ENCODE results near the gene ZFP92.

- TF ChIP-seq ZZZ3 (IDR thresholded peaks at IDR 0.05; ENCODE audit: control insufficient read depth, insufficient read length, low read depth) (no peak), PAX5 (IDR thresholded peaks at IDR 0.05; ENCODE audit: borderline replicate concordance, low read depth, low read length) (no peak), EZH2 (IDR thresholded peaks at IDR 0.05; ENCODE audit: borderline replicate concordance, control insufficient read depth, low read depth, low read length) (no peak), RCOR1 (conservative IDR thresholded peaks at IDR 0.05; ENCODE audit: low read depth, low read length) (no peak), STAT1 (conservative IDR thresholded peaks at IDR 0.05) (no peak), ZBTB33 (IDR thresholded peaks at IDR 0.05) (no peak), KDM1A (IDR thresholded peaks at IDR 0.05; ENCODE audit: borderline replicate concordance) (no peak), NR2C1 (IDR thresholded peaks at IDR 0.05) (no peak), SUPT20H (IDR thresholded peaks at IDR 0.05; ENCODE audit: borderline replicate concordance, control insufficient read depth, low read depth, low read length) (no peak), CTCF (IDR thresholded peaks at IDR 0.05 in 2 of 3, conservative IDR thresholded peaks at IDR 0.05 in 1 of 3; ENCODE audit: control insufficient read depth in 2 of 3, extremely low read depth in 1 of 3, insufficient read depth in 1 of 3, low read depth in 3 of 3, low read length in 3 of 3) (no peak), ZNF274 (IDR thresholded peaks at IDR 0.05; ENCODE audit: insufficient read depth, insufficient read length) (no peak), ESRRA (IDR thresholded peaks at IDR 0.05; ENCODE audit: low read length) (no peak), USF1 (IDR thresholded peaks at IDR 0.05; ENCODE audit: borderline replicate concordance, extremely low read length, insufficient read depth, low read depth, low read length) (no peak)
Measured at GRCh38 chrX:153421856-153422255, 10.6 kb downstream of the ZFP92 start.
